ENCODE measurements around the gene TSBP1. TPM values are rescaled to one million over a fixed set of nuclear protein-coding genes. Genes with fewer than 3 reads are reported as not detected.
"Not testable (repeated sequence)": the region's sequence is repeated elsewhere in the genome, so short reads cannot be mapped to it uniquely, and the experiment has no call there.

Gene TSBP1
- total RNA-seq, 1 donor from 2014 or later, result not detected

DNA sequence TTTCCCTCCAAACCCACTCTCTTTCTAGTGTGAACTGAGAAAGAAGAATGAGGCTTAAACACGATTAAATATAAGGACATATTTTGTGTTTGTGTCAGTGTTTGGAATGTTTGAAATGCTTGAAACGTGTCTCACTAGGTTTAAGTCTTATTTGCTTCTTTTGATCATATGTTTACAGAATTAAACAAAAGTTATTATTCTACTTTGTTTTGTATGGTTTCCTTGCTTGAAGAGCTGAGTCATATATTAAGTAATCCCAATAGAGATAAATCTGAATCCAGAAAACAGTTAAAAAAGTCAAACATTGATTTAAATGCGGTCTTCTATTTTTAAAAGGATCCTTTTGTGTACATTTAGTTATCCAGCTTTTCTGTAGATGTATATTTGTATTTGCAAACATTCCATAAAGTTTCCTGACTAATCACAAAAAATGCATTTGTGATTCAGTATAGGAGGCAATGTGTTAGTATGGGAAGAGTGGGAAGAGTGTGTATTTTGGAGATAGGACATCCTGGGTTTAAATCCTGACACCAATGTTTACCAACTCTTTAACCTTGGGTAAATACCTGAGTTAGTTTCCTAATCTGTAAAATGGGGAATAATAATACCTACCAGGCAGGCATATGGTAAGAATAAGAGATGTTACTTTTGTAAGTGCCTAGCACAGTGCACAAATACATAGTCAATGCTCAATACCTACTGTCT lies 72.9 kb downstream of the TSBP1 start:
- H3K4me3 Mint-ChIP-seq (ENCODE audit: low read depth), result no peak overlapping the region
- H3K36me3 Mint-ChIP-seq (ENCODE audit: insufficient read depth), result no peaks in the 10 kb centered on the region
- H3K27me3 Mint-ChIP-seq, result no peaks in the 10 kb centered on the region
- DNase-seq (ENCODE audit: low spot score, unreplicated experiment), result no peak
- TF ChIP-seq, protein P1, sequence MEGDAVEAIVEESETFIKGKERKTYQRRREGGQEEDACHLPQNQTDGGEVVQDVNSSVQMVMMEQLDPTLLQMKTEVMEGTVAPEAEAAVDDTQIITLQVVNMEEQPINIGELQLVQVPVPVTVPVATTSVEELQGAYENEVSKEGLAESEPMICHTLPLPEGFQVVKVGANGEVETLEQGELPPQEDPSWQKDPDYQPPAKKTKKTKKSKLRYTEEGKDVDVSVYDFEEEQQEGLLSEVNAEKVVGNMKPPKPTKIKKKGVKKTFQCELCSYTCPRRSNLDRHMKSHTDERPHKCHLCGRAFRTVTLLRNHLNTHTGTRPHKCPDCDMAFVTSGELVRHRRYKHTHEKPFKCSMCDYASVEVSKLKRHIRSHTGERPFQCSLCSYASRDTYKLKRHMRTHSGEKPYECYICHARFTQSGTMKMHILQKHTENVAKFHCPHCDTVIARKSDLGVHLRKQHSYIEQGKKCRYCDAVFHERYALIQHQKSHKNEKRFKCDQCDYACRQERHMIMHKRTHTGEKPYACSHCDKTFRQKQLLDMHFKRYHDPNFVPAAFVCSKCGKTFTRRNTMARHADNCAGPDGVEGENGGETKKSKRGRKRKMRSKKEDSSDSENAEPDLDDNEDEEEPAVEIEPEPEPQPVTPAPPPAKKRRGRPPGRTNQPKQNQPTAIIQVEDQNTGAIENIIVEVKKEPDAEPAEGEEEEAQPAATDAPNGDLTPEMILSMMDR (IDR thresholded peaks at IDR 0.05; ENCODE audit: unreplicated experiment), result no peak
- H3K27ac Mint-ChIP-seq, result no peak overlapping the region
- H3K9me3 Mint-ChIP-seq (ENCODE audit: low read depth), result no peaks in the 10 kb centered on the region
- H3K4me1 Mint-ChIP-seq (ENCODE audit: low read depth), result peaks cover 2% of the 10 kb centered on the region

DNA sequence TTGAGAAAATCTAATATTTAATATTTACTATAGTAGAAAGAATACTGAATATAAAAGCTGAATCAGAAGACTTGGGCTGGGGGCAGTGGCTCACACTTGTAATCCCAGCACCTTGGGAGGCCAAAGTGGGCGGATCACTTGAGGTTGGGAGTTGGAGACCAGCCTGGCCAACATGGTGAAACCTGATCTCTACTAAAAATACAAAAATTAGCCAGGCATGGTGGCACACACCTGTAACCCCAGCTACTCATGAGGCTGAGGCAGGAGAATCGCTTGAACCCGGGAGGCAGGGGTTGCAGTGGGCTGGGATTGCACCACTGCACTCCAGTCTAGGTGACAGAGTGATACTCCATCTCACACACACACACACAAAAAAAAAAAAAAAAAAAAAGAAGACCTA lies 76.7 kb downstream of the TSBP1 start:
- DNase-seq (ENCODE audit: low spot score, unreplicated experiment); H3K27ac Mint-ChIP-seq; H3K9me3 Mint-ChIP-seq (ENCODE audit: low read depth); H3K4me3 Mint-ChIP-seq (ENCODE audit: low read depth); H3K36me3 Mint-ChIP-seq (ENCODE audit: insufficient read depth); H3K4me1 Mint-ChIP-seq (ENCODE audit: low read depth): not testable (repeated sequence)
- H3K27me3 Mint-ChIP-seq, result peaks cover 19% of the 10 kb centered on the region

DNA sequence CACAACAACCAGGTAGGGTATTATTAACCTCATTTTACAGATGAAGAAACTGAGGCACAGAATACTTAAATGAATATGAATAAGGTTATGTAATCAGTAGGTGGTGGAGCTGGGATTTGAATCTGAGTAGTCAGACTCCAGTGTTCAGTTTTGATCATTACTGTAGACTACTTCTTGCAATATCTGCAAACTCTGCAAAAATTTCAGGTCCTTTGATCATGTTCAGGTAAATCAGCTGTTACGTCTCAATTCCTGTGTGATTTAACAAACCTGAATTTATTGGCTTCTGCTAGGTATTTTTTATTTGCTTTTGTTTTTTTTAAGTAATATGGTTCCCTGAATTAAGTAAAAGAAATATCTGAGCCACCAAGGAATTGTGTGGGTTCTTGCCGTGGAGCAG lies 77.1 kb downstream of the TSBP1 start:
- no peak for DNase-seq (ENCODE audit: low spot score, unreplicated experiment)
- Mint-ChIP-seq H3K36me3 (ENCODE audit: insufficient read depth) (no peaks in the 10 kb centered on the region), H3K4me3 (ENCODE audit: low read depth) (no peak overlapping the region), H3K27me3 (peaks cover 19% of the 10 kb centered on the region), H3K27ac (no peak overlapping the region), H3K9me3 (ENCODE audit: low read depth) (no peaks in the 10 kb centered on the region), H3K4me1 (ENCODE audit: low read depth) (peaks cover 2% of the 10 kb centered on the region)
- TF ChIP-seq, protein P1 (IDR thresholded peaks at IDR 0.05; ENCODE audit: unreplicated experiment), result no peak

DNA sequence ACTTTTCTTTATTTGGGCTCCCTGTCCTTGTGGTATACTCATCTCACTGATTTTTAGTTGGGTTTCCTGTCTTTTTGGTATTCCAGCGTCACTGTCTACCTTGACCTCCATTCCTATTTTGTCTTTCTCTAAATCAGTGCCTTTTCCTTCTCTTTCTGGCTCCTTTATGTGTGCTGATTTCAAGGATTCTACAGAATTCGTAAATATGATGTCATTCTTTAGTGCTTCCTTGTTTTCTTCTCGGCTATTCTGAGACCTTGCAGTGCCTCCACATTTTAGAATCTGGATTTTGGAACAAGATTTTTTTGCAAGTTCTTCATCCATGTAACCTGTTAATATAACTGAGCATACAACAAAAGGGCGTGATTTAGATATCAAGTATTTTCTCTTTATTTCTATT lies 78.0 kb downstream of the TSBP1 start:
- Mint-ChIP-seq H3K4me3 (ENCODE audit: low read depth) (no peak overlapping the region), H3K36me3 (ENCODE audit: insufficient read depth) (no peaks in the 10 kb centered on the region)

DNA sequence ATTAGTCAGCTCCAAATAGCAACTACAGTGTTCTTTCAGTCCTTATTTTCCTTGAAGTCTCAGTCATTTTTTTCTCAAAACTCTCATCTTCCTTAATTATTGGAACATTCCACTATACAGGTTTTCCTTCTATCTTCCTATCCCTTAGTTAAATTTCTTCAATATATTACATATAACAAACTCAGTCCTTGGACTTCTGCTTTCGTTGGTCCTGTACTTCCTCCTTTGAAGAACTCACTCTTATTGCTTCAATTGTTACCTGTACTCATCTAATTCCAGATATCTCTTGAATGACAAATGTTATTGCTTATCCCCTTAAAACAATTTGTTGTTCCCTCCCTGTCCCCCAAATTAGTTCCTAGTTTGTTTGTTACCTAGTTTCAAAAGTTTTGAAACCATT lies 80.2 kb downstream of the TSBP1 start:
- no peak for DNase-seq (ENCODE audit: low spot score, unreplicated experiment)
- H3K9me3 Mint-ChIP-seq (ENCODE audit: low read depth), result no peaks in the 10 kb centered on the region

More for the DNA sequence above, 78.0 kb downstream of the TSBP1 start:
- Mint-ChIP-seq H3K27me3 (peaks cover 19% of the 10 kb centered on the region), H3K4me1 (ENCODE audit: low read depth) (no peaks in the 10 kb centered on the region), H3K27ac (no peak overlapping the region), H3K9me3 (ENCODE audit: low read depth) (no peaks in the 10 kb centered on the region)
- DNase-seq (ENCODE audit: low spot score, unreplicated experiment), result no peak
- TF ChIP-seq, protein P1 (IDR thresholded peaks at IDR 0.05; ENCODE audit: unreplicated experiment), result no peak

More for the DNA sequence above, 80.2 kb downstream of the TSBP1 start:
- H3K27ac Mint-ChIP-seq, result no peak overlapping the region
- H3K4me3 Mint-ChIP-seq (ENCODE audit: low read depth), result no peak overlapping the region
- H3K36me3 Mint-ChIP-seq (ENCODE audit: insufficient read depth), result no peaks in the 10 kb centered on the region
- TF ChIP-seq, protein P1 (IDR thresholded peaks at IDR 0.05; ENCODE audit: unreplicated experiment), result no peak
- no peaks in the 10 kb centered on the region for H3K4me1 Mint-ChIP-seq (ENCODE audit: low read depth)
- peaks cover 19% of the 10 kb centered on the region for H3K27me3 Mint-ChIP-seq

Data from progenitor cell of endocrine pancreas (in vitro differentiated cells).